Retinal pigment epithelial cell (primary cell): Measurements from ENCODE around the gene ZNF783.

Source experiments
- DNase-seq: peaks from one replicate; pipeline ENCODE4 v3.0.0-alpha.2; 2010; ENCODE audit warnings: low read depth
- H3K4me3 ChIP-seq: 2 replicates; pipeline ENCODE4 v1.5.1; 2011; ENCODE audit warnings: mild to moderate bottlenecking, low read length, control low read depth, moderate library complexity
- TF ChIP-seq, protein P1 (sequence below): conservative IDR thresholded peaks from 2 replicates; pipeline ENCODE4 v1.5.1; 2011; ENCODE audit warnings: low read depth, low read length, control low read depth, inconsistent platforms

Gene ZNF783

DNA sequence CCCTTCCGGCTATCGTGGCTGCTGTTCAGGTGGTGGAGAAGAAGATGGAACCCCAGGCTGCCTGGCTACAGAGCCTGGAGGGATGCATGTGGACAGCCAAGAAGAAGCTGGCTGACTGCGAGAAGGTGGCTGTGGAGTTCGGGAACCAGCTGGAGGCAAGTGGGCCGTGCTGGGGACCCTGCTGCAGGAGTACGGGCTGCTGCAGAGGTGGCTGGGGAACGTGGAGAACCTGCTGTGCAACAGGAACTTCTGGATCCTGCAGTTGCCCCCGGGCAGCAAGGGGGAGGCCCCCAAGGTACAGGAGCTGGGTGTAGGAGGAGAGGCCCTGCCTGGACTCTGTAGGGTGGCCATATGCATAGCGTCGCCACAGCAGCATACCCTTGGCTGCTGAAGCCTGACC, 25.6 kb downstream of the ZNF783 start:
- H3K4me3 ChIP-seq, result no peak overlapping the region
- DNase-seq, result no peak
- TF ChIP-seq, protein P1, sequence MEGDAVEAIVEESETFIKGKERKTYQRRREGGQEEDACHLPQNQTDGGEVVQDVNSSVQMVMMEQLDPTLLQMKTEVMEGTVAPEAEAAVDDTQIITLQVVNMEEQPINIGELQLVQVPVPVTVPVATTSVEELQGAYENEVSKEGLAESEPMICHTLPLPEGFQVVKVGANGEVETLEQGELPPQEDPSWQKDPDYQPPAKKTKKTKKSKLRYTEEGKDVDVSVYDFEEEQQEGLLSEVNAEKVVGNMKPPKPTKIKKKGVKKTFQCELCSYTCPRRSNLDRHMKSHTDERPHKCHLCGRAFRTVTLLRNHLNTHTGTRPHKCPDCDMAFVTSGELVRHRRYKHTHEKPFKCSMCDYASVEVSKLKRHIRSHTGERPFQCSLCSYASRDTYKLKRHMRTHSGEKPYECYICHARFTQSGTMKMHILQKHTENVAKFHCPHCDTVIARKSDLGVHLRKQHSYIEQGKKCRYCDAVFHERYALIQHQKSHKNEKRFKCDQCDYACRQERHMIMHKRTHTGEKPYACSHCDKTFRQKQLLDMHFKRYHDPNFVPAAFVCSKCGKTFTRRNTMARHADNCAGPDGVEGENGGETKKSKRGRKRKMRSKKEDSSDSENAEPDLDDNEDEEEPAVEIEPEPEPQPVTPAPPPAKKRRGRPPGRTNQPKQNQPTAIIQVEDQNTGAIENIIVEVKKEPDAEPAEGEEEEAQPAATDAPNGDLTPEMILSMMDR, result no peak

DNA sequence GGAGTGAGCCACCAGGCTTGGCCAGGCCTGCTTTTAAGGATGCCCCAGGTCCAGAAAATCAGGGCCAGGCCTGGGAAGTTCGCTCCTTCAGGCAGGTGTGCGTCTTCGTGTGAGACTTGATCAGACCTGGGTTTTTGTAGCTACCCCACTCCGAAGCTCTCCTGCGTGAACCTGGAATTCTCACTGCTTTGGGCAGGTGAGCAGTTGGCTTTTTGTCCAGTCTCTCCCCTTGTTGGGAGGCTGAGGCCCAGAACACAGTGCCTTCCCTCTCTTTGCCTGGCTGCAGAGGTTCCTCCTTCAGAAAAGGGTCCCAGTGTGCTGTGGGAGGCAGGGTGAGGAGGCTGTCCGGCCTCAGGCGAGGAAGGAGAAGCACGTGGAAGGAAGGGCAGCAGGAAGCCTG, 27.3 kb downstream of the ZNF783 start:
- no peak overlapping the region for H3K4me3 ChIP-seq
- TF ChIP-seq, protein P1, result no peak
- no peak for DNase-seq

DNA sequence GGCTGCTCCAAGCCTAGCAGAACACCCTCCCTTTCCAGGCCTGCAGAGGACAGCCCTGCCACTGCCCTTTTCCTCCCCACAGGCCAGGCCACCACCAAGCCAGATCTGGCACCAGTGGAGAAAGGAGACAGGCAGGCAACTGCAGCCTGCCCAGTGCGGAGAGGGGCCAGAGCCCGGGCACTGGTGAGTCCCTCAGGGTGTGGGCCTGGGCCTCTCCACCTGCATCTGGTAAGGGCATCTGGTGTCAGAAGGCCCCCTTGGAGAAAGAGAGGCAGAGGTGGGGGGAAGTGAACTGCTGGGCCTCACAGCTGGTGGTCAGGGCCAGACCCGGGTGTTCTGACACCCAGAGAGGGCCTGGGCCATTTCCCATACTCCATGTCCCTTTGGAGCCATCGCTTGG, 27.9 kb downstream of the ZNF783 start:
- DNase-seq, result no peak
- H3K4me3 ChIP-seq, result no peak overlapping the region
- TF ChIP-seq, protein P1, result no peak

DNA sequence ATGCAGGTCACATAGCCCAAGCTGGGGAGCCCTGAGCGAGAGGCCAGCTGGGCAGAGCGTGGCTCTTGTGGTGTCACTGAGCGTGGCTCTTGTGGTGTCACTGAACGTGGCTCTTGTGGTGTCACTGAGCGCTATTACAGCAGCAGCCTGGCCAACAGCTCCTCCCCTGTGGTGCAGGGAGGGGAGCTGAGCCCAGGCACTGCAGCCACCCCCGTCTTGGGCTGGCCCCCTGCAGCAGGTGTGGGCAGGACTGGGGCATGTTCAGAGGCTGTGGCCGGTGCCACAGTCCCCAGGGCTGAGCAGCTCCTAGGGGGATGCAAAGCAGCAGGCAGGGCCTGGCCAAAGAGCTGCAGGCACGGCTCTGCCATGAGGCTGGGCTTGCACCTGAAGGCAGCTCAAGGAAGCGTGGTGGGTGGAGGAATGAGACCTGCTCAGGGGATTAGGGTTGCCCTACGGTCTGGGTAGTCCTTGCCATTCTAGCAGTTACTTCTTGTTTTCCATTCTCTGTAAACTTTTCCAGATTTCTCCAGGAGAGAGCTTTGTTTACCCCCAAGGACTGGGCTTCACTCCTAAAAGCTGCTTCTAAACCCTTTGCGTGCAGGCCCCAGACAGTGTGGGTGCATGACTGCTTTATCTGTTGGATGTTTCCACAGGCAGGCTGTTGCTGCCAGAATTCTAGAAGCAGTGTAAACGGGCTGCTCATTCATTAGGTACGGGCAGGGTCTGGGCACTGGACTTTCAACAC, 29.2 kb downstream of the ZNF783 start:
- H3K4me3 ChIP-seq, result no peak overlapping the region
- TF ChIP-seq, protein P1, result no peak
- DNase-seq, result no peak

DNA sequence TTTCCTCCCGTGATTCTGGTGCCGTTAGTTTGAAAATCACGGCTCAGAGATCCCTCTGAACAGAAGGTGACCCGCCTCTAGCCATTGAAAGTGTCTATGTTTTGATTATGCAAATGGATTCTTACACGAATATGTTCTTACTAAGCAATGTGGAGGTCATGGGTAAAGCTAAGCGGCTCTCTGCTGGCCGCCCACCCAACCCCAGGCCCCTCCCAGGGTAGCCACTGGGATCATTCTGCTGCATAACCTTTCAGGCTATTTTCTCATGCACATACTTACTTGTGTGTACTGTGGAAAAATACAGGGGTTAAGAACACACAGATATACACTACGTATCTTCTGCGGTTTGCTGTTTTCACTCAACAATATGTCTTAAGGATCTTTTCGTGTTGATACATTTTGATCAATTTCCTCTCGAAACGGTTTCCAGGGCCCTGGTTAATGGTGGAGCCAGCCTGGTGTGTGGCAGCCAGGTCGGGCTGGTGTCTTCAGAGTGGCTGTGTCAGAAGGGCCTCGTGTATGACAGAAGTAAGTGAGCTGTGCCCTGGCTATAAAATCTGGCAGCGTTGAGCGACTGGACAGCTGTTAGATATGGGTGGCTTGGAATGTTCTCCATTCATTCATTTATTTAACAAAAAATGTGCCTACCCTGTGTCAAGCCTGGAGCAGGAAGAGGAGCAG, 29.9 kb downstream of the ZNF783 start:
- no peak overlapping the region for H3K4me3 ChIP-seq
- no peak for DNase-seq
- TF ChIP-seq, protein P1, result no peak

DNA sequence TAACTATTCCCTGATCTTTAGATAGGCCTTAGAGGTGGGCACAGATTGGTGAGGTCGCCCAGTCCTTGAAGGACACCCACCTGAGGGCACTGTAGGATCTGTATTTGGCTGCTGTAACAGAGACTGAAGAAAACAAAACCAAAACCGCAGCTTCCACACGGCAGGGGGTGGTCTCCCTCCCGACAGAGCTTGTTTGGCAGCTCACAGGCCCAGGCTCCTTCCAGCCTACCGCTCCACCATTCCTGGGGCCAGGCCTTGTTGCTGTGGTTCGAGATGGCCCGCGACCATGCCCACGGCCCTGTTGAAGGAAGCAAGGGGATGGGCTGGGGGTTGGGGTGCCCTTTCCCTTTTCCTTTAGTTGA, 30.4 kb downstream of the ZNF783 start:
- TF ChIP-seq, protein P1, result no peak
- no peak for DNase-seq
- H3K4me3 ChIP-seq, result no peak overlapping the region

DNA sequence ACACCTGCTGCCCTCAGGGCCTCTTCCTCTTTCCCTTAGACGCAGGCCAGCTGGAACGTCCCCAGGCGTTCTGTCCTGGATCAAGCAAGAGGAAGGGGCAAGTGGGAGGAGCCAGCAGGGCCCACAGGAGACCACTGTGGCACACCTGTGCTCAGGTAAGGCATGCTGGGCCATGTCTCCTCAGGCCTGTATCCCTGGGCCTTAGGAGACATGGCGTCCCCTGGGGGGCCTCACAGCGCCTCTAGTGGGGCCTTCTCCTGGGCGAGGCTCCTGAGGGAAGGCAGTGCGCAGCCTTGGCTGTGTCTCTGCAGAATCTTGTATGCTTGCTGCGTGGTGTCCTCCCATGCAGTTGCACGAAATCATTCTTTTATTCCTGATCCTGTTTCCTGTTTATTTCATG, 31.3 kb downstream of the ZNF783 start:
- H3K4me3 ChIP-seq, result no peak overlapping the region
- TF ChIP-seq, protein P1, result no peak

More for the DNA sequence above, 31.3 kb downstream of the ZNF783 start:
- no peak for DNase-seq
